ENCODE results near the gene THADA.
A peak's percentile ranks its signal among the peaks of the same experiment; 100 is the strongest.

The THADA gene

DNA sequence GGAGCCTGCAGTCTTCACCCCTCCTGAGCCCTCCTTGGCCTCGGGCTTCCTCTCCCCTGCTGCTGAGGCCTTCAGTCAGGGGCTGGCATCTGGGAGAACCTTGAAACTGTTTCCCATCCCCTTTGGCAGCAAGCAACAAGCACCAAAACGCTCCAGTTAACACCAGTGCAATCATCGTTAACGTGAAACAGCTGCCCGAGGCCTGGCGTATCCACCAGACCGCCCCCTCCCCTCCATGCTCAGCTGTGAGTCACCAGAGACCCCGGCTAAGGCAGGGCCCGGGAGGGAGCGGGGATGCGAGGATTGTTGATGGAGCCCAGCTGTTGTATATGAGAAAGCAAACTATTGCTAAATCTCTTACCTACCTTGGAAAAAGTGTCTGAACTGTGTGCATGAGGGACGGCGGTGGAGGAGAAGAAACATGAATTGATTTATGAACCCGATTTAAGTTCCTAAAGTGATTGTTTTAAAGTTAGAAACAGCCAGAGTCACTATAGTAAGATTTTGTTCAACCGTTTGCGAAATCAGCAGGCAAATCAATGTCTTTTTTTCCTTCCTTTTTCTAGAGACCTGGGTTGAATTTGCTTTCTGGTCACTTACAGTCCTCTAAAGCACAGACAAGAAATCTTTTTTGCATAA, 374.6 kb downstream of the THADA start:
- POLR2A ChIA-PET, result interaction anchor here (0.6 to 1.6 kb wide), 2 partner anchors 63 to 202 kb away, joined by 4 read pairs; no protein-coding TSS in a partner anchor
- no peak for DNase-seq (ENCODE audit: extremely low spot score)
- no peak for TF ChIP-seq CTCF (IDR thresholded peaks at IDR 0.05; ENCODE audit: control extremely low read depth, extremely low read depth, low read depth, missing control alignments)
- CTCF ChIA-PET, result interaction anchor here (0.9 to 2.8 kb wide), 9 partner anchors 8 to 263 kb away, joined by 3 to 16 read pairs (median 3); no protein-coding TSS in a partner anchor

DNA sequence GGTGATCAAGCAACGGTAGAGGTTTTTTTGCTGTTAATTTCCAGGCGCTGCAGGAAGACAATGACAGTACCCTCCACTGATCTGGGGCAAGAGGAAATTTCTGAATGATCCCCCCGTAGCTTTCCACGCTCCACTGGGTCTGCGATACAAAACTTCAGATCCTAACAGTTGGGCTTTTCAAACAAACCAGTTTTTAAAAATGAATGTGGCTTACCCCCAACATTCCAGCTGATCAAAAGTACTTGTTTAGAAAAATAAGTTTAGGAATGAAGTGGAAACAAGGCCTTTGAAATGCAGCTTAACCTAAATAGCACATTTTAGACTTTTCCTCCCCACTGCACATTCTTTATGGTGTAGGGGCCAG, 375.1 kb downstream of the THADA start:
- TF ChIP-seq CTCF (IDR thresholded peaks at IDR 0.05; ENCODE audit: control extremely low read depth, extremely low read depth, low read depth, missing control alignments), result no peak
- CTCF ChIA-PET, result interaction anchor here (1.0 to 2.8 kb wide), 6 partner anchors 9 to 264 kb away, joined by 3 to 16 read pairs (median 5); no protein-coding TSS in a partner anchor
- DNase-seq (ENCODE audit: extremely low spot score), result no peak

GRCh38 chr2:43220229-43220751, 375.5 kb downstream of the THADA start:
- DNase-seq (ENCODE audit: extremely low spot score), result no peak
- no peak for TF ChIP-seq CTCF (IDR thresholded peaks at IDR 0.05; ENCODE audit: control extremely low read depth, extremely low read depth, low read depth, missing control alignments)
- CTCF ChIA-PET, result interaction anchor here (1.0 to 2.3 kb wide), 5 partner anchors 9 to 91 kb away, joined by 3 to 16 read pairs (median 3); no protein-coding TSS in a partner anchor
- POLR2A ChIA-PET, result no interaction called here

More for the DNA sequence above, 375.1 kb downstream of the THADA start:
- POLR2A ChIA-PET, result no interaction called here

DNA sequence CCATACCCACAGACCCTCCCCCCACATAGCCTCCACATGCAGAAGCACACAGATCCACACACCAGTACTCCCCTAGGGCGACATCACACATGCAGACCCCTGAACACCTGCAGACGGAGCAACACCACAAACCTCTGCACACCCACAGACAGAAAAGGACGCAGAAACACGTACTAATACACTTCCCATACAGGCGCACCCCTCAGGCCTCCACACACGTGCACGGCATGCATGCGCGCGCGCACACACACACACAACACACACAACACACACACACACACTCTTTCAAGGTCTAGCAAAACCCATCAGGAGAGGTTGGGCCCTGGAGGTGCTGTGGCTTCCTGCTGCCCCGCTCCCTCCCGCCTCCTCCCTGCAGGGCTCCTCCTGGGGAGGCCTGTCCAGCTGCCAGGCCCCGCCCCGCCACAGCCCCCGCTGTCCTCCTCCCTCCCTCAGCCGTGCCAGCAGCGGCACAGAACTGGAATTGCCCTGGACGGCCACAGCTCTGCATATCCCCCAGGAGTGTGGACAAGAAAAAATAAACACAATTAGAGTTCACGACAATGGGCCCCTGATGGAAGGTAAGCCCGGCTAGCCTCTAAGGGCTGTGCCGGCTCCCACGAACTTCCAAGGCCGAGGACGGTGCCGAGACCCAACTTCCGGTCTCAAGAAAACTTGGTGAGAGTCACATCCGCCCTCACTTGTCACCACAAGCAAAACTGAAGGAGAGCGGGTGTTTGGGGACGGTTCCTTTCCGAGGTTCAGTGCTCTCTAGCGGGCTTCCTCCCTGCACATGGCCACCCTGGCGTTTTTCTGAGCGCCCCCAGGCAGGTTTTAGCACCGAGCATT, 376.2 kb downstream of the THADA start:
- ChIA-PET POLR2A (no interaction called here), CTCF (interaction anchor here (1.1 to 3.1 kb wide), 5 partner anchors 7 to 91 kb away, joined by 3 to 18 read pairs (median 11); partner anchors contain the start of gene ZFP36L2)
- TF ChIP-seq CTCF (IDR thresholded peaks at IDR 0.05; ENCODE audit: control extremely low read depth, extremely low read depth, low read depth, missing control alignments), result no peak
- peak; percentile 84 for DNase-seq (ENCODE audit: extremely low spot score)

DNA sequence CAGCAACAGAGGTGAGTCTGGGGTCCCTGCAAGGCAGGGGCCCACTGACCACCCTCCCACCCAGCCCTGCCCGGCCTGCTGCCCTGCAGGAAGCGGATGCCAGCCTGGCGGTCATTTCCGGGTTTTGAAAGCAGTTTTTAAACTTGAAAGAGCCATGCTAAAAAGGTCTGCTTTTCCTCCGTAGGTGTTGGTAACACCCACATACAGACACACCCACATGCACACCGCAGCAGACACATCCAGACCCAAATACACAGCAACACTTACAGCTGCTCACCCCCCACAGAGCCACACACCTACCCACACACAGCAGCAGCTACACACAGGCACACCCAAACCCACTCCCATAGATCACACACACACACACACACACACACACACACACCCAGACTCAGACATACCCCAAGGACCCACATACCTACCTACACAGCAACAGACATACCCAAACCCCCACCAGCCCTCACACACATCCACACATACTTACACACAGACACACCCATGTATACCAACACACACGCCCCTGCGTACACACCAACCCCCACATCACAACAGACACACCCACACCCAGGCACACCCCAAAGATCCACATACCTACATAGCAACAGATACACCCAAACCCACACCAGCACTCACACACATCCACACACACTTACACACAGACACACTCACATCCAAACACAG, 377.0 kb downstream of the THADA start:
- CTCF ChIA-PET, result interaction anchor here (1.0 to 3.1 kb wide), 5 partner anchors 8 to 266 kb away, joined by 3 to 18 read pairs (median 8); partner anchors contain the start of gene ZFP36L2
- POLR2A ChIA-PET, result no interaction called here
- no peak for DNase-seq (ENCODE audit: extremely low spot score)
- no peak for TF ChIP-seq CTCF (IDR thresholded peaks at IDR 0.05; ENCODE audit: control extremely low read depth, extremely low read depth, low read depth, missing control alignments)
